OCI-LY1 (cell line): ENCODE results near the gene NDUFB6.

Source experiments
- H2AFZ ChIP-seq: fragments of 200-600 bp; sonication (generic), shearing (Covaris generic); 2 replicates; pipeline ENCODE4 v1.6.0; 2014; ENCODE audit warnings: antibody characterized with exemption, mild to moderate bottlenecking, low read length
- H3F3A ChIP-seq: fragments of 200-600 bp; sonication (generic), shearing (Covaris generic); 2 replicates; pipeline ENCODE4 v1.6.0; 2014; ENCODE audit warnings: mild to moderate bottlenecking, antibody characterized with exemption, low read length, moderate library complexity; ENCODE audit not compliant: insufficient read depth
- H3K27ac ChIP-seq: fragments of 200-600 bp; sonication (generic); 2 replicates; pipeline ENCODE4 v1.5.1; 2014; ENCODE audit warnings: low read length, mixed run types, mild to moderate bottlenecking, low read depth; ENCODE audit not compliant: poor library complexity, severe bottlenecking
- H3K27me3 ChIP-seq: fragments of 200-600 bp; sonication (generic); 2 replicates; pipeline ENCODE4 v1.6.0; 2014; ENCODE audit warnings: antibody characterized with exemption, mild to moderate bottlenecking, low read length, moderate library complexity; ENCODE audit not compliant: insufficient read depth
- H3K36me3 ChIP-seq: fragments of 200-600 bp; sonication (generic); 2 replicates; pipeline ENCODE4 v1.6.1; 2014; ENCODE audit warnings: mild to moderate bottlenecking, antibody characterized with exemption, low read length, moderate library complexity, mixed read lengths; ENCODE audit not compliant: insufficient read depth
- H3K4me1 ChIP-seq: fragments of 200-600 bp; sonication (generic); 2 replicates; pipeline ENCODE4 v1.5.1; 2014; ENCODE audit warnings: mild to moderate bottlenecking, low read length, moderate library complexity; ENCODE audit not compliant: insufficient read depth, severe bottlenecking
- H3K4me2 ChIP-seq: fragments of 200-600 bp; sonication (generic), shearing (Covaris generic); 2 replicates; pipeline ENCODE4 v1.6.1; 2014; ENCODE audit warnings: low read length
- H3K4me3 ChIP-seq: fragments of 200-600 bp; sonication (generic); 2 replicates; pipeline ENCODE4 v1.5.1; 2014; ENCODE audit warnings: low read length, low read depth, mild to moderate bottlenecking, mixed read lengths; ENCODE audit not compliant: poor library complexity, severe bottlenecking
- H3K79me2 ChIP-seq: fragments of 200-600 bp; shearing (Covaris generic); 2 replicates; pipeline ENCODE4 v1.6.1; 2016; ENCODE audit warnings: mixed run types, low read length, mixed read lengths; ENCODE audit not compliant: insufficient read depth
- H3K9ac ChIP-seq: fragments of 200-600 bp; sonication (generic), shearing (Covaris generic); 2 replicates; pipeline ENCODE4 v1.6.1; 2014; ENCODE audit warnings: mild to moderate bottlenecking, low read length, mixed read lengths
- H3K9me2 ChIP-seq: fragments of 200-600 bp; sonication (generic), shearing (Covaris generic); 2 replicates; pipeline ENCODE4 v1.6.1; 2014; ENCODE audit warnings: low read depth, mild to moderate bottlenecking, low read length, mixed read lengths
- H3K9me3 ChIP-seq: fragments of 200-600 bp; shearing (Covaris generic); 2 replicates; pipeline ENCODE4 v1.6.1; 2014; ENCODE audit warnings: low read length, mixed read lengths
- H4K20me1 ChIP-seq: fragments of 200-600 bp; sonication (generic), shearing (Covaris generic); 2 replicates; pipeline ENCODE4 v1.6.0; 2016; ENCODE audit warnings: mild to moderate bottlenecking, low read length; ENCODE audit not compliant: insufficient read depth
- CTCF ChIP-seq: fragments of 200-600 bp; sonication (generic), shearing (Covaris generic); IDR thresholded peaks from 2 replicates; pipeline ENCODE4 v1.5.1; 2017; ENCODE audit warnings: mild to moderate bottlenecking, antibody characterized with exemption, low read length, moderate library complexity, mixed read lengths
- EZH2 ChIP-seq: fragments of 200-600 bp; sonication (generic), shearing (Covaris generic); IDR thresholded peaks from 2 replicates; pipeline ENCODE4 v1.8.0; 2017; ENCODE audit warnings: borderline replicate concordance, mixed run types, mild to moderate bottlenecking, antibody characterized with exemption, low read length, moderate library complexity, mixed read lengths

Gene NDUFB6

GRCh38 chr9:32566770-32567169 is 6.2 kb downstream of the NDUFB6 start:
- no peaks in the 10 kb centered on the region for H3F3A ChIP-seq
- peaks cover 21% of the 10 kb centered on the region for H3K79me2 ChIP-seq
- H3K4me1 ChIP-seq, result peaks cover 16% of the 10 kb centered on the region
- no peaks in the 10 kb centered on the region for H3K9me2 ChIP-seq
- H3K36me3 ChIP-seq, result peaks cover 46% of the 10 kb centered on the region
- no peak overlapping the region for H3K4me2 ChIP-seq
- no peaks in the 10 kb centered on the region for H3K9me3 ChIP-seq
- no peak overlapping the region for H3K9ac ChIP-seq
- no peak overlapping the region for H3K4me3 ChIP-seq
- H2AFZ ChIP-seq, result no peak overlapping the region
- no peak overlapping the region for H3K27ac ChIP-seq
- H4K20me1 ChIP-seq, result no peaks in the 10 kb centered on the region
- H3K27me3 ChIP-seq, result no peaks in the 10 kb centered on the region
- TF ChIP-seq CTCF (no peak), EZH2 (no peak)

GRCh38 chr9:32565967-32566366 is 7.0 kb downstream of the NDUFB6 start:
- H2AFZ ChIP-seq, result no peak overlapping the region
- H3K4me1 ChIP-seq, result peaks cover 8% of the 10 kb centered on the region
- H3K9me2 ChIP-seq, result no peaks in the 10 kb centered on the region
- peaks cover 13% of the 10 kb centered on the region for H3K79me2 ChIP-seq
- TF ChIP-seq EZH2 (no peak), CTCF (no peak)
- H3K4me2 ChIP-seq, result no peak overlapping the region
- H3K4me3 ChIP-seq, result no peak overlapping the region
- H3K9me3 ChIP-seq, result no peaks in the 10 kb centered on the region
- H3K36me3 ChIP-seq, result peaks cover 45% of the 10 kb centered on the region
- H3K9ac ChIP-seq, result no peak overlapping the region
- H4K20me1 ChIP-seq, result no peaks in the 10 kb centered on the region
- H3K27ac ChIP-seq, result no peak overlapping the region
- no peaks in the 10 kb centered on the region for H3F3A ChIP-seq
- H3K27me3 ChIP-seq, result no peaks in the 10 kb centered on the region

DNA sequence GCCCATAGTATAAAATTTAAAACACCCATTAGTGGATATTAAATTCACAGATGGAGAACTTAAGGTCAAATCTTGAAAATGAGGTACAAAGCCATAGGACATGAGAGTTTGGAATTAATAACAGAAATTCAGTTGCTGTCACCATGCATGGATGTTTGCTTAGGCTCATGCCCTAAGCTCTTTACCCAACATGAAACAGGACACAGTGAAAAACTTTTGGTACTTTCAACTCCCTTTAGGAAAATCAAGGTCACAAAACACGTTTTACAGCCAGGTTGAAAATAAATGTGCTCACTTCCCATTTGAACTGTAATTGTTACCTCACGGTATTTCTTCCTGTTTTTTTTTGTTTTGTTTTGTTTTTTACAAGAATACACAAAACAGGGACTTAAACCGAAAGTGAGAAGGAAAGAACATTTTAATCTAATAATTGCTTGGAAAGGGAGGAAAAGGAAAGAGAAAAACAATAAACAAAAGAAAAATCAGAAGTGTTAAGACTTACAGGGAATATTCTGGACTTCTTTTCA is 14.5 kb downstream of the NDUFB6 start:
- H3K27ac ChIP-seq, result no peak overlapping the region
- H3K36me3 ChIP-seq, result peaks cover 15% of the 10 kb centered on the region; the same call in 1 of the 2 replicates
- TF ChIP-seq EZH2 (no peak), CTCF (no peak)
- H4K20me1 ChIP-seq, result no peaks in the 10 kb centered on the region
- H3K9me3 ChIP-seq, result no peaks in the 10 kb centered on the region
- H3K4me3 ChIP-seq, result no peak overlapping the region
- no peaks in the 10 kb centered on the region for H3K27me3 ChIP-seq
- no peak overlapping the region for H3K4me2 ChIP-seq
- no peaks in the 10 kb centered on the region for H3K9me2 ChIP-seq
- peaks cover 17% of the 10 kb centered on the region for H3K4me1 ChIP-seq
- H3K79me2 ChIP-seq, result peaks cover 10% of the 10 kb centered on the region; the same call in 1 of the 2 replicates
- H2AFZ ChIP-seq, result no peak overlapping the region
- no peaks in the 10 kb centered on the region for H3F3A ChIP-seq
- no peak overlapping the region for H3K9ac ChIP-seq
